Epithelial cell of esophagus (primary cell): Measurements from ENCODE around the gene KCNC4.

Source experiments
- DNase-seq: peaks from one replicate; pipeline ENCODE4 v3.0.0; 2010; ENCODE audit warnings: low read depth
- H3K4me3 ChIP-seq: 2 replicates; pipeline ENCODE4 v1.5.1; 2011; ENCODE audit warnings: mild to moderate bottlenecking, low read length, control low read depth
- CTCF ChIP-seq: IDR thresholded peaks from 2 replicates; pipeline ENCODE4 v1.5.1; 2011; ENCODE audit warnings: low read depth, mild to moderate bottlenecking, low read length, control low read depth, inconsistent platforms; ENCODE audit not compliant: insufficient read depth; ENCODE audit errors: missing control alignments

The KCNC4 gene

GRCh38 chr1:110165761-110166231 is 44.3 kb upstream of the KCNC4 start:
- H3K4me3 ChIP-seq, result no peak overlapping the region
- no peak for DNase-seq
- TF ChIP-seq CTCF, result no peak

DNA sequence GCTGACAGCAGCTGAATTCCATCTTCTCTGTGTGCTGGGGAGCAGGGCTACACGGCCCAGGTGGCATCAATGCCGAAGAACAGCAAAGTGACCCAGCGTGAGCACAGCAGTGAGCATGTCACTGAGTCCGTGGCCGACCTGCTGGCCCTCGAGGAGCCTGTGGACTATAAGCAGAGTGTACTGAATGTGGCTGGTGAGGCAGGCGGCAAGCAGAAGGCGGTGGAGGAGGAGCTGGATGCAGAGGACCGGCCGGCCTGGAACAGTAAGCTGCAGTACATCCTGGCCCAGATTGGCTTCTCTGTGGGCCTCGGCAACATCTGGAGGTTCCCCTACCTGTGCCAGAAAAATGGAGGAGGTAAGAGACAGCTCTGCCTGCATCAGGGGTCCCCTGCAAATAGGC is 43.3 kb upstream of the KCNC4 start:
- TF ChIP-seq CTCF, result no peak
- DNase-seq, result no peak
- H3K4me3 ChIP-seq, result no peak overlapping the region

DNA sequence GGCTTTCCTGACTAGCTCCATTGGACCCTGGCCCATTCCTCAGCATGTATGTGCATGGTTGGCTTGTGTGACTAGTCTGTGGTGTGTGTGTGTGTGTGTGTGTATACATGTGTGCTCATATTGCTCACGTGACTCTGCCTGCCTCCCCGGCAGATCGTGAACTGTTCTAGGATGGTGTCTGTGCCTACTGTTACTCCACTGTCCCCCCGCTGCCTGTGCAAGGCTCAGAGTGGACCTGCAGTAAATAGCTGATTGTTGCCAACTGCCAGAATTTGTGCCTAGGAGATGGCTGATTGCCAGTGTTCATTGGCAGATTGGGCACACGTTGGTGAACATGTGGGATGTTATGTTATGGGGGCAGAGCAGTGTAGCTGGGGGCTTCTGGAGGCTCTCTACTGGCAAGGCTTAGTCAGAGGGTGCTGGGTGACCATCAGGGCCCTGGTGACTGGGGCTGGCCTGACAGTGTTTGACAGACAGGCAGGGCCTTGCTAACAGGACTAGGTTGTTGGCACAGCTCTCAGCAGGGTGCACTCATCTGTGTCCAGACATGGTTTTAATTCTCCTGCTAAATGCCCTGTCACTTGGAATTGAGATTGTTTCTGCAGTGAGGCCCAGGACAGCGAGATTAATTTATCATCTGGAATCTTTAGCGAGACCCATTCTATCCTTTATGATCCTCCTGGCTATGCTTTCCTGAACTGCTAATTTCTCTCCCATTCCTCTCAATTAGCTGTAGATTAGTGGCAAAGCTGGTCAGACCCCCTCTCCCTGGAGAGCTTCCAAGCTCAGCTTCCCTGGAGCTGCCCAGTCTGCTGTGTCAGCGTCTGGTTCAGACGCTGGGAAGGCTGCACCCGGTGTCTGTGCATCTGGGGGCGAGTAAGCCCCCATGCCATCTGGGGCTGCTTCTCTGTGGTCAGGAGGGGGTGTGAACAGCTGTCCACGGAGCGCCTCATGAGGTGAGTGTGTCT is 39.1 kb upstream of the KCNC4 start:
- no peak for DNase-seq
- no peak overlapping the region for H3K4me3 ChIP-seq
- TF ChIP-seq CTCF, result no peak

DNA sequence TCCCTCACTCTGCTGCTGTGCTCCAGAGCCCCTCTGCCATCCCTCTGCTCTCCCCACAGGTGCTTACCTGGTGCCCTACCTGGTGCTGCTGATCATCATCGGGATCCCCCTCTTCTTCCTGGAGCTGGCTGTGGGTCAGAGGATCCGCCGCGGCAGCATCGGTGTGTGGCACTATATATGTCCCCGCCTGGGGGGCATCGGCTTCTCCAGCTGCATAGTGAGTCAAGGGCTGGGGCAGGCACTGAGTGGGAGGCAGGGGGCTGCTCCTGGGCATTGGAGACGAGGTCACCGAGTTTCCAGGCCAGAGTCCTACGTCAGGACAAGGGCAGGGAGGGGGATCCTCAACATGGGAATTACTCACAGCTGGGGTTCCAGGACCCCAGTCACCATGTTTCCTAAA is 38.1 kb upstream of the KCNC4 start:
- no peak for DNase-seq
- no peak for TF ChIP-seq CTCF
- H3K4me3 ChIP-seq, result no peak overlapping the region

DNA sequence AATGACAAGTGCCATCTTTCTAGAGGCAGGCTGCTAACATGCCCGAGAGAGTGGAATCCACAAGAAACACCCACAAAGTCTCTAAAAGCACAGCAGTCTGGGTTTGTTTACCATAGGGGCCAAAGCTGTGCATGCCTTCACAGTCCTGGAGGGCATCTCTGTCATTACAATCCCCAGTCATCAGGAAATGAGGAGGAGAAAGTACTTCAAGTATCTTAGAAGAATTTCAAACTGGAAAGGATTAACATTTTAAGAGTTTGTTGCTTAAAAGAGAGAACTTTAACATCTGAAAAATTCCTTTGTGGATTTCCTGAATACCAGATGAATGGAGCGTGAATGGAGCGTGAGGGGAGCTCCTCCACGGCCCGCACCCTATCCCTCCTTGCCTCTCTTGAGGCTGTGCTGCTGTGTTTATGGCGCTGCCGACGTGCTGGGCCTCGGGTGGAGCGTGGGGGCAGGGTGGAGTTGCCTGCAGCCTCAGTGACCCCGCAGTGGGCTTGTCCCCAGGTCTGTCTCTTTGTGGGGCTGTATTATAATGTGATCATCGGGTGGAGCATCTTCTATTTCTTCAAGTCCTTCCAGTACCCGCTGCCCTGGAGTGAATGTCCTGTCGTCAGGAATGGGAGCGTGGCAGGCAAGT is 36.5 kb upstream of the KCNC4 start:
- DNase-seq, result no peak
- no peak for TF ChIP-seq CTCF

DNA sequence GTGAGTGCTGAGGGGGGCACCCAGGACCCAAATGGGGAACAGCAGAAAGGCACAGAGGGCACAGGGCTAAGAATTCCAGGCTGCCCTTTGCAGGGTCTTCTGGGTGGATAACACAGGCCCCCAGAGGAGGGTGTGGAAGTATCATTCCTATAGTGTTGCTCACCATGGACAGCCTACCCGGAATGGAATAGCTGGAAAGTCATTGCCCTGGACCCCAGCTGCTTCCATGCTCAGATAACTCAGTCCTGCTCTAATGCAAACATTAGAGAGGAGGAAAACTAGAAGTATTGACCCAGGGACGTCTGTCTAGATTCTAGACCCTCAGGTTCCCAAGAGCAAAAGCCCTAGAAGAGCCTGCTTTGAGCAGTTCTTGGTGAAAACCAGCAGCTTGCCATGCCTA is 35.2 kb upstream of the KCNC4 start:
- H3K4me3 ChIP-seq, result no peak overlapping the region
- DNase-seq, result no peak
- TF ChIP-seq CTCF, result no peak

More for the DNA sequence above, 36.5 kb upstream of the KCNC4 start:
- H3K4me3 ChIP-seq, result no peak overlapping the region
